Glomerular endothelial cell (primary cell): ENCODE measurements around the gene AGTRAP. TPM values are rescaled to one million over a fixed set of nuclear protein-coding genes. Genes with fewer than 3 reads are reported as not detected.
A peak's percentile ranks its signal among the peaks of the same experiment; 100 is the strongest.

Source experiments
- DNase-seq: peaks from one replicate; pipeline ENCODE4 v3.0.0-alpha.2; 2011; ENCODE audit warnings: low read depth, low spot score; ENCODE audit errors: extremely low read depth
- total RNA-seq: library from RNA; depleted of rRNA; stranded (reverse); fragments of >200 nt; gene quantifications from 2 replicates; pipeline ENCODE4 v1.2.3, GENCODE V29; 2015

Gene AGTRAP
- total RNA-seq, 1 donor from 2014 or later: 54.1 TPM

- no peak for DNase-seq
Observed at GRCh38 chr1:11795238-11795890, 59.4 kb downstream of the AGTRAP start.

DNA sequence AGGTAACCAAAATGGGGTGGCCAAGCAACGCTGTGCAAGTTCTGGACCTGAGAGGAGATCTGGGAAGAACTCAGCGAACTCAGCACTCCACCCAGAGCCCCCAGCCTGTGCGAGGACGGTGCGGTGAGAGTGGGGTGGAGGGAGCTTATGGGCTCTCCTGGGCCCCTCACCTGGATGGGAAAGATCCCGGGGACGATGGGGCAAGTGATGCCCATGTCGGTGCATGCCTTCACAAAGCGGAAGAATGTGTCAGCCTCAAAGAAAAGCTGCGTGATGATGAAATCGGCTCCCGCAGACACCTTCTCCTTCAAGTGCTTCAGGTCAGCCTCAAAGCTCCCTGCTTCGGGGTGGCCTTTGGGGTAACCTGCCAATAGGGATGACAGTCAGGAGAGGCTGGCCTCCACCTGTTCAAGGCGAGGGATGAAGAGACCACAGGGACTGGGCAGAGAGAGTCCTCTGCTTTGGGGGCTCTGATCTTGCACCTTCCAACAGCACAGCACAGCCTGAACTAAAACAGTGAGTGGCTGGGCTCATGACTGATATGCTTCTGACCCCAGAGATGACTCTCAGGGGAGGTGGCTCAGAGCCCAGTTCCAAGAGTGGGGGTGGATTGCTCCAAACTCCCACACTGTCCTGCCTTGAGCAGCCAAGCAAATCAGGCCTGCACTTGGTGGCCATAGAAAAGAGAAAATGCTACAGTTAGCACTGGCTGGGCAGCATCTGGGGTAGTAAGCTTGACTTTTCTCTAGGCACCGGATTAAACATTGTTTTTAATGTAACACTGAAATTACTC, 60.3 kb downstream of the AGTRAP start:
- no peak for DNase-seq

DNA sequence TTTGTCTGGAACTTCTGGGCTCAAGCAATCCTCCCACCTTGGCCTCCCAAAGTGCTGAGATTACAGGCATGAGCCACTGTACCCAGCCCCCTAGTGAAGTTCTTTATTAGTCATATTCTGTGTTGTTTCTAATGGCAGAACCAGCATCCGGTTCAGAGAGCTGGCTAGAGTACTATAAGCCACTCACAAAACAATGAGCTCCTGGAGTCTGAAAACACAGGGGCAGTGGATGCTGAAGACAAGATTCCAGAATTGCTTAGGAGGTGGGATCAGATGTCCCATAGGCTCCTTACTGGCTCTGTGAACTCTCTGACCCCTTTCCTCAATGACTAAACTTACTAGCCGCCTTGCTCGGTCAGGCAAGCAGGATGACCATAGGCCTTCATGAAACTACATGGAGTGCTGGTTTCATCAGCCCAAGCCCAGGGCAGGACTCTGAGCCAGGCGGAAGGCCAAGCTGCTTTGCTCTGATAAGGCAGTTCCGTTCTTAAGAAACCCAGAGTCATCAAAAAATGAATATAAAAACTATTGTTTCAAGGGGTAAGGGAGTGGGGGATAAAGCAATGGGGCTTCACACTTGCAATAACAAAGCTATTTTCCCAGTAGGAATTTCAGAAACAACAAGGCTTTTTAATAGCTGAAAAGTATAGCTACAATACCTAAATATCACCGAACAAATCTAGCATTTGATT, 61.7 kb downstream of the AGTRAP start:
- peak; percentile 86 for DNase-seq

GRCh38 chr1:11799099-11799498, 63.2 kb downstream of the AGTRAP start:
- DNase-seq: no peak

GRCh38 chr1:11799896-11800295, 64.0 kb downstream of the AGTRAP start:
- no peak for DNase-seq

GRCh38 chr1:11800391-11800755, 64.4 kb downstream of the AGTRAP start:
- no peak for DNase-seq

Other genes with a start within 250 kb of the AGTRAP start
- gene FBXO2, start 81.7 kb upstream of the AGTRAP start, total RNA-seq: 0.12 and 0.92 TPM in 2 replicates
- 12.4 and 15.2 TPM in 2 replicates for gene FBXO44, start 81.3 kb upstream of the AGTRAP start, total RNA-seq
- 9.0 and 12.4 TPM in 2 replicates for gene FBXO6, start 71.9 kb upstream of the AGTRAP start, total RNA-seq
- gene MAD2L2, start 55.0 kb upstream of the AGTRAP start, total RNA-seq: 30.0 and 35.1 TPM in 2 replicates
- 0.29 and 0.68 TPM in 2 replicates for gene DRAXIN, start 44.4 kb upstream of the AGTRAP start, total RNA-seq
- gene C1orf167, start 26.1 kb downstream of the AGTRAP start, total RNA-seq: not detected in 2 replicates
- gene MTHFR, start 69.8 kb downstream of the AGTRAP start, total RNA-seq: 14.4 and 27.4 TPM in 2 replicates
- gene CLCN6, start 70.1 kb downstream of the AGTRAP start, total RNA-seq: 11.3 and 14.1 TPM in 2 replicates
- not detected in 2 replicates for gene NPPA, start 111.6 kb downstream of the AGTRAP start, total RNA-seq
- gene NPPB, start 122.8 kb downstream of the AGTRAP start, total RNA-seq: 0.34 and 1.5 TPM in 2 replicates
- gene KIAA2013, start 190.3 kb downstream of the AGTRAP start, total RNA-seq: 117 and 120 TPM in 2 replicates
- gene PLOD1, start 198.6 kb downstream of the AGTRAP start, total RNA-seq: 626 and 680 TPM in 2 replicates
- gene MFN2, start 244.3 kb downstream of the AGTRAP start, total RNA-seq: 61.1 and 63.8 TPM in 2 replicates